ENCODE results near the gene COLEC12. TPM values are rescaled to one million over a fixed set of nuclear protein-coding genes. Genes with fewer than 3 reads are reported as not detected.

COLEC12 gene
- total RNA-seq, 1 experiment from 2014 or later, result not detected

DNA sequence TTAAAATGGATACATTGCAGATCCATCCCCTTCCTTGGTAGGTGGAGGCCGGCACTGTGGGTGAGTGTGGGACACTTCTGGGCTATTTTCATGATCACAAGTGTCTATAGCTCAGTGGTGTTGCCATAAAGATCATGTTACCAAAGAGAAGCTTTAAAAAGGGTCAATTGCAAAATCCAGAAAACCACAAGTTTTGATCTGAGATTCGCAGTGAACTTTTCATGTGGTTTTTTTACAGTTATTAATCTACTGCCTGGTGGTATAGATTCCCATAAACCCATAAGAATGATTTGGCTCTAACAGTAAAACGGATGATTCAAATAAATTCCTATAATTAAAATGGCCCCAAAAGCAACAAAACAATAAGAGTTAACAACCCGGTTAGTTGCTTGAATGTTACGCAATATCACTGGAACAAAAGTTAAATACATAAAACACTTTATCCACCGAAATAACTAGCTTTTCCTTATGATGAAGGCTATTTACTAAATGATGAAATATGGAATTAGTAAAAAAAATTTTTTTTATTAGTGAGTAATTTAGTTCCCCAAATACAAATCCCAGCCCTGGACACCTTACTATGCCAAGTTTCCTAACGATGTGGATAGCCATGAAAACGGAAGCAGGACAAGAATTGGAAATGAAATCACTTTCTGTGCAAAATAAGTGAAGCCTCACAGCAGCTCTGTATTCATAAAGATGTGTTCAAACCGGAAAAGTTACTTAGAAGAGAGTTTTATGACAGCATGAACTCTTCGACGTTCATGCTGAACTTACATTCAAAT lies 137.0 kb downstream of the COLEC12 start:
- DNase-seq (ENCODE audit: low spot score), result no peak

DNA sequence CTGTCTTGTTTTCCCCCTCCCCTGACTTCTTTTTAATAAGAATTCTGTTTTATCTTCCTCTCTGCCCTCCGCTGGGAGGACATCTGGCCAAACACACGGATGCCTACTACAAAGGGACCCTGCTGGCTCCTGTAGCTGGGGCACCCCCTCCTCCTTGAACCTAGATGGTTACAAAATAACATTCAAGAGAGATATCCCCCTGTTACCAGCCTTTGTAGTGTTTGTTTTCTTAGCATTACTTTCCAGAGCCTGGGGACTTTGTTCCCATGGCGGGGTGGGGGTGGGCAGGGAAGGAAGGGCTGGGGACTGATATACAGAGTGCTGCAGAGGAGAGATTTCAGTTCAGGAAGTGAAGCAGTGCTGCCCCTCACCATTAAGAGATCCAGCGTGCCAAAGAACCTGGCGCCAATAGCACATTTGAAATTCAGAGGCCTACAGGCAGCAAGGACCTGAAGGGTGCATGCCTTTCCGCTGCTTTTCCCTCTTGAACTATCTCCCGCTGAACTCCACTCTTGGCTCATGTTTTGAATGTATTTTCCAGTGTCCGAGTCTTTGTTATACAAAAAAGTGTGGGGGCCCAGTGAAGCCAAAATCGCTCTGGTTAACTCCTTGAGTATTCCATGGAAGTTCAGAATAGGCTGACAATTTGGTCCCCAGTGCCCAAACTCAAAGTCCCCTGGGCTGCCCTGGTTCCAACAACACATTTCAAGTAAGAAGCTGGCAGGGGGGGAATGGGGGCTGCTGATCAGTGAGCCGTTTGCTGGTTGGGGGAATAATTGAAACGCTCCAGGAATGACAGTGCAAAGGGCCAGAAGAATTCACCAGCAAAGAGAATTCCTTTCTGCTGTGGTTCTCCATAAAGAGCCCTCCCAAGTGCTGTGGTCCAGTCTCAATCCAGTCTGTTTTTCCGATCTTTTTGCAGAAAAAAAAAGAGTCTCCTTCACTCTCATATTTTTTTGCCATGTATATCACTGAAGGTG lies 137.9 kb downstream of the COLEC12 start:
- DNase-seq (ENCODE audit: low spot score), result no peak

DNA sequence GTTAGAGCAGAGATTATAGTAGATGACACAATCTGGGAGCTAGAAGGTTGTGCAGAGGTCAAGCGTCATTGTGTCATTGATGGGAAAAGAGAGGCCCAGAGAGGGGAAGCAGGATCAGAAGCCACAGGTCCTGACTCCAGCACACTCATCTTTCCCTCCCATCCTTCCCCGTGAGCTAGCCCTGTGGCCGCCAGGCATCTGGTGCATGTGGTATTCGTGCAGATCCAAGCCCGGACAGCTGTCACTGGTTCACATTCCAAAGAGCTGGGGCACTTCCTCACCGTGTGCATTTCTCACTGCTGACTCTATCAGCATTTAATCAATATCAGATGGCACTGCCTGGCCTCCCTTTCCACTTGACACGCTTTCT lies 138.6 kb downstream of the COLEC12 start:
- no peak for DNase-seq (ENCODE audit: low spot score)

DNA sequence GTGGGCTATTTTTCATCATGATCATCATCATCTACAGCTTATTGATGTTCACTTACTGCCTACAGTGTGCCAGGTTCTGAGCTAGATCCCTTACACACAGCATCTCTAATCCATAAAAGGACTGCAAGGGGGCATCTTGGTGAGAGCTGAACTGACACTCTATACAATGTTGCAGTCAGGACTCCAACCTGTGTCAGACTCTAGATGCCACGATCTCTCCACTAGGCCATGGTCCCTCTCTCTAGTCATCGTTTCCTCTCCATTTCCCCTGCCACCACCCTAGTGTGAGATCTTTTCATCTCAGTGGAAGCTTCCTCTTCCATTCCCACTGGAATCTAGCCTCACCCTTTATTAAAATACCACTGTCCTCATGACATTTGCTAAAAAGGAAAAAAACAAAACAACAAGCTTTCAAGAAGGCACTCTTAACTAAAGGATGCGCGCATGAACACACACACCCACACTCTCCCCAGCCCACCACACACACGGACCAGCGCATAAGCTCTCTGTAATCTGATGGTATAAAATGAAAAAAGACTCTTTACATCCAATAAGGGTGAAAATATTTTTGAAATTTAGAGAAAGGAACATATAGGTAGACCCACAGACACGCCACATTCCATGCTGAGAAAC lies 139.3 kb downstream of the COLEC12 start:
- DNase-seq (ENCODE audit: low spot score), result no peak

DNA sequence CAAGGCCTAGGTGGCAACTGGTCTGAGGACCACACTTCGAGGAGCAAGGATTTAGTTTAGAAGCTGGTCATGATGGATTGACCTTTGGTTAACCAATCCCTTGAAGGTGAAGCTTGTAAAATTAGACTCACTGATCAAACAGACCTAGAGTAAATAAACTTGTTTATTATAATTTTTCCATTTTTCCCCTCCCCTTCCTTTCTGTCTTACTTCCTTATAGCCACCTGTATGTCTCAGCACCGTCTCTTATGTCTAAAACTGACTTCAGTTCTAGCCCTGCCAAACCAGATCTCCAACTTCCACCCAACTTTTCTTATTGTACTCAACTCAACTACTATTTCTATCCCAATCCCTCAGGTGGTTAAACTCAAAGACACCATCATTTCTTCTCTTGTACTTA lies 139.8 kb downstream of the COLEC12 start:
- DNase-seq (ENCODE audit: low spot score), result peak; percentile 36

DNA sequence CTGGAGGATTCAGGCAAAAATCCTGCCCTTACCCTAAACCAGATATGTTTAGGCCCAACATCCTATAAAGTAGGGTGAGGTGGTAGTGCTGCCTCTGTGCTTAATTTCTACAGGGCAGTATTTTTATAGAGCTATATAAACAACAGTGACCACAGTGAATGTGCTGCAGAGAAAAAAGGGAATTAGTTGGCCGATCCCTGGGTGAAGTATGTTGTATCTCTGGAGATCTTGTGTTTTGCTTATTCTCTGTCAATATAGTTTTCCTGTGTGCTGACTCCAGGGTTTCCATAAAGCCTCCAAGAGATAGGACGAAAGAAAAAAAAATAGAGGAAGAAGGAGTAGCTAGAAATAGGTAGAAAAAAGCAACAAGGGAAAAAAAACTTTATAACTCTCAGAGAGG lies 143.7 kb downstream of the COLEC12 start:
- no peak for DNase-seq (ENCODE audit: low spot score)

DNA sequence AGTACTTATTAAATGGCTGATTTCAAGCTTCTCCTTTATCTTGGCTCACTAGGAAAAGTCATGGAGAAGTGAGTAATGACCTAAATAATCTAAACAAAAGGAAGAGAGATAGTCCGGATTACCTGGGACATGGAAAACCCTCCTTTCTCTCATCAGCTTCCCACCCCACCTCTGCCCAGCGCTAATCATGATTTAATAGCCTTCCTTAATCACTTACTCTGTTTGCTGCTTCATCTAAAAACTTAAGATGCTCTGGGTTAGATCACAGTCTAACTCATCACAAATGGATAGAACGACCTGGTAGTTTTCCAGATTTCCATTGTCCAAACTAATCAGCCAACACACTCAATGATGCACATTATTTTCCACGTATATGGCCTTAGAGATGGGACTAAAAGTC lies 144.8 kb downstream of the COLEC12 start:
- no peak for DNase-seq (ENCODE audit: low spot score)

DNA sequence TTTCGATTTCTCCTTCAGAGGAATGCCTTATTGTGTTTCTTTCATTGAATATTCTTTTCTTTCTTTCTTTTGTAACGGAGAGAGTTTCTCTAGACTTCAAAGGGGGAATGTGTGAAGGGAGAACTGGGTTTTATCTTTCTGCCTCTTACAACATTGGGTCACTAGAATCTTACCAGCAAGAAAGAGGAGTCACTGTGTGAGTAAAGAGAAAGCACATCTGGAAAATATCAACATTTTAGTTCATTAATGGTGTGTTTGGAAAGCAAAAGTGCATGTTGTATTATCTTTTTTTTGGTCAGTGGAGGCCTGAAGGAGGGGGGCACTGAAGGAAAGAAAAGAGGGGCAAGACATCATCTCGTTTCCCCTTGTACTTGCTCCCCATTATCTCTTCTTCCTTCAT lies 146.0 kb downstream of the COLEC12 start:
- DNase-seq (ENCODE audit: low spot score), result no peak

DNA sequence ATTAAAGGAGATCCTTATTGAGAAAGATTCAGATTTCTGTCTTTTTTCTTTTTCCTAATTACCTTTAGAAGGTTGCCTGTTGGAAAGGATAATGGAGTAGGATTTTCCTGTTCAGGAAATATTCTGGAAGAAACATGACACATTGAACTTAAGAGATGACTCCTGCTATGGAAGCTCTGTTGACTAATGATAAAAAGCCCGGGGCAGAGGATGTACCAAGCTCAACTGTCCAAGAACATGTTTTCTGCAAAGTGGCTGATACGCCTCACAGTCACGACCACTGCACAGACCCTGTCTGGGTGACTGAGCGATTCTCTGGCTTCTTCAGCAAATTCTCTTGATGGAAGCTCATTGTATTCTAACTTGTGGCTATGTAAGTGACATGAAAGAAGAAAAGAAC lies 146.5 kb downstream of the COLEC12 start:
- DNase-seq (ENCODE audit: low spot score), result no peak

DNA sequence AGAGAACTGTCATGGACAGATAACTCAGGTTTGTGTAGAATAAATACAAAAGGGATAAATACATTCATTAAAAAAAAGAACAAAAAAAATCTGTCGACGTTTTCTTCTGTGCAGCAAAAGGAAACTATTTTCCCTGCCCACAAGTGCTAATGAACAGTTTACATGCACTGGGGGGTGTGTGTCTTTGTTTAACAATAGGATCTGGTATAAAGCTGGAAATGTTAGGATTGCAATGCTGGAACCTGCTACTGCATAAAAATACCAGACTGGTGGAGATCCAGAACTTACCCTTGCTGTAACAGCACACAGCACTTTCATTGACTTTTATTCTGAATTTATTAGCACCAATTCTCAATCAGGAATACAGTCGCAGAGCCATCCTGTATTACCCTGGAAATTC lies 148.1 kb downstream of the COLEC12 start:
- no peak for DNase-seq (ENCODE audit: low spot score)

DNA sequence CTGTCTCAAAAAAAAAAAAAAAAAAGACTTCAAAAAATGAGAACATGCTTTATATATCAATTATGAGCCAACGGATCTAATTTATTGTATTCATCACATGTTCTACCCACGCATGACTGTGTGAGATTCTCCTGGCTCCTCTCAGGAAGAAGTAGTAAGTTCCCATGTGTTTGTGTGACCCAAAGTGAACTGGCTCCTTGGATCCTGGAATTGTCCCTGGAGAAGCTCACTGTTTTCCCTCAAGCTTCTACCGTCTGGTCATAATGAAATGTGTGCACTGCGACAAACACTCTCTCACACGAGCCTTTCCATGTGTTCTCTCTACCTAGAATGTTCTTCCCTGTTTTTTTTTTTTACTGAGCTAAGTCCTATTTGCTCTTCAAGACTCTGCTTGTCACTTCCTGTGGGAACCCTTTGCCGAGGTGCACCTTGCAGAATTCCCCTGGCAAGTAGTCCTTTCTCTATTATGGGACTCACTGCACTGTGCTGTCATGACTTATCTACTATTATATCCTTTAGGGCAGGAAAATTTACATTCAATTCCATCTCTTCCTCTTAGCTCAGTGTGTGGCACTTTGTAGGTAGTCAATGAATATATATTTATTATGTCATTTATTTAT lies 149.4 kb downstream of the COLEC12 start:
- DNase-seq (ENCODE audit: low spot score), result no peak

DNA sequence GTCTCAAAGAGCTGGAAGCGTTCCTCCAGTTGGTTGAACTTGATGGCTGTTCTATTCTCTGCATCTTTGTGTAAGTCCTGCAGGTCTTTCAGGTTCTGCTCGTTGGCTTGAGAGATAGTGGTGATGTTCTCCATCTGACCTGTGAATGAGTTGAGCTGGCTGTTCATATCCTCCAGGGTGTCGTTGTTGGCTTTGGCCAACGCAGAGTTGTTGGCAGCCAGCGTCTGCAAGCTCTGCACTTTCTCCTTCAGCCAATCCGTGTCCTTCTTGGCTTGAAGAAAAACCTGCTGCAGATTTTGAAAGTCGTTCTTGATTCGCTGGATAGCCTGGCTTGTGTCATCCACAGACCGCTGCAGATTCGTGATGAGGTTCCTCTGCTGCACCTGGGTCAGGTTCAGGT lies 153.9 kb downstream of the COLEC12 start:
- DNase-seq (ENCODE audit: low spot score), result no peak

DNA sequence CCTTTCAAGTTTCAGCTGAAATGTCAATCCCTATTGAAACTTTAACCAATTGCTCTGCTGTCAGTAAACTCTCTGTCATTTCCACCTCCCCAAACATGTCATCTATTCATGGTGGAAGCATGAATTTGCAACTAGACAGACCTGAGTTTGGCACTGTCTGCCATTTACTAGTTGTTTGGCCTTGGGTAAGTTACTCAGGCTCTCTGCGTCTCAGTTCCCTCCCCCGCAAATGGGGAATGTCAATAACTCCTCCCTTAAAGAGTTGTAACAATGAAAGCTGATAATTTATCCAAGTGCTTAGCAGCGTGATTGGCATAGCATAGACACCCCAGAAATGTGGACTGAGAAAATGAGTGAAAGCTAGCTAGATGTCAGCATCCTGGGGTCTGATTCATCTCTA lies 159.4 kb downstream of the COLEC12 start:
- DNase-seq (ENCODE audit: low spot score), result no peak

DNA sequence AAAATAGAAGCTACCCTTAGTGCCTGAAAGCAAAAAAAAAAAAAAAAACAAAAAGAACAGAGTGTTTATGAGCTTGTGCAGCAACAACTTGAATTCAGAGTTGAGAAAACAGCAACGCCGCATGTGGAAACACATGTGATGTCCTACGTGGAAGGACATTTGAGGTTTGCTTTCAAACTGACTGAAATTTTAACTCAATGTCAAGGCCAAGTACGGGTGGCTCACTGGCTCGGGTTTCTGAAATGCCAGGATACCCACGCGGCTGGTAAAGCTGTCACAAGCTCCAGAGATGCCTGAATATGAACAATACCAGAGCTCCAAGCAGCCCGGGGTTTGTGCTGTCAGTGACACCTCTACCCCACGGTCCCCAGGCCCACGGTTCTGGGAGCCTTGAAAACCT lies 160.5 kb downstream of the COLEC12 start:
- DNase-seq (ENCODE audit: low spot score), result no peak

DNA sequence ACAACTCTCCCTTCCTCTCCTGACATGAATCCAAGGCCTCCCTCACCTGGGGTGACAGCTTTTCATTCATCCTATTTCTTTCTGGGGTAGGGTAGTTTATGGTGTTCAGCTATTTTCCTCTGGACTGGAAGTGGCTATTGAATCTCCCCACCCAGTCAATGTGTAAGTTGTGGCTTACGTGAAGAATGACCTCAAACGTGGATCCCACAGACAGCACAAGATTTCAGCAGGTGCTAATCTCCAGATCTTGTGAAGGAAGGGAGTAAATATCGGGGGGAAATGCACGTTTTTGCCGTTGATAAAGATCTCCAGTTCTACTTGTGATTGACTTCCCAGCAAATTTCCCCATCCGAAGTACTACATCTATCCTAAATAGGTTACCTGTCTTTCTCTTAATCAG lies 161.3 kb downstream of the COLEC12 start:
- no peak for DNase-seq (ENCODE audit: low spot score)

DNA sequence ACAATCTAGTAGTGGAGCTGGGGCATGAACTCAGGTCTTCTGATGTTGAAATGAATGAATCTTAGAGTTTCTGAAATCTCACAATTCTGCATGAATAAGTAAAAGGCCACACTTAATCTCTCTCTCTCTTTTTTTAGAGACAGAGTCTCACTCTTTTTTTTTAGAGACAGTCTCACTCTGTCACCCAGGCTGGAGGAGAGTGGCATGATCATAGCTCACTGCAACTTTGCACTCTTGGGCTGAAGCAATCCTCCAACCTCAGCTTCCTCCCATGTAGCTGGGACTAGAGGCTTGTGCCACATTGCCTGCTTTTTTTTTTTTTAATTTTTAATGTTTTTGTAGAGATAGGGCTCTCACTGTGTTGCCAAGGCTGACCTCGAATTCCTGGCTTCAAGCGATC lies 163.8 kb downstream of the COLEC12 start:
- no peak for DNase-seq (ENCODE audit: low spot score)

DNA sequence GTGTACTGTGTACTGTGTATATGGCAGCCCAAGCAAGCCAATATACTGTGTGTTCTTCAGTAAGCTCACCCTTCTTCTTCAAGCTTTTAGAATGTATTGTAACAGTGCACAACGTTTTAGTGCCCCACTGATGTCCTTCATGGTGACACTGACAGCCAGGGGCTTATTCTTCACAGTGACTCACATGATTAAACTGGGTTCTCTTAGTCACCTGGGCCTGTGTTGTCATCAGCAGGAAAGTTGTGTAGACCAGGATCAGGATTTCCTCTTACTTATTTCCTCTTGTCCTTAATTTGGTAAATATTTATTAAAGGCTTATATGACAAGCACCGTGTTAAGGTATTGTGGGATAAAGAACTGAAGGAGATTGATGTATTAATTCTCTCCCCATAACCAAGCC lies 164.8 kb downstream of the COLEC12 start:
- no peak for DNase-seq (ENCODE audit: low spot score)

DNA sequence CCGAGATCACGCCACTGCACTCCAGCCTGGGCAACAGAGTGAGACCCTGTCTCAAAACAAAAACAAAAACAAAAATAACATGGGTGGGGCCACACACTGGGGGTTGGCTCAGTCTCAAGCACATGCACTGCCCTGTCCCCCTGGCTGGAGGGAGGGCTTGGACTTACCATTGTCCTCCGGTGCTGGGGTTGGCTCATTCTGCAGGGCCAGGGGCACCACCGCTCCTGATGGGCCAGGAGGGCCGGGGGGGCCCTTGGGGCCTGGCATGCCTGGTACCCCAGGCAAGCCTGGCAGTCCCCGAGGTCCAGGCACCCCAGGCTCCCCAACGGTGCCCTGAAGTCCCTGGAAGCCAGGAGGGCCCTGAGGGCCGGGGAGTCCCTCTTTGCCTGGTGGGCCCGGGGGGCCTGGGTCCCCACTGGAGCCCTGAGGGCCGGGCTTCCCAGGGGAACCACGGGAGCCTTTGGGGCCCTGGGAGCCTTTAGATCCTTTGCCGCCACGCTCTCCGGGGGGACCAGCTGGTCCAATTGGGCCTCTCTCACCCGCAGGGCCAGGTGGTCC lies 165.8 kb downstream of the COLEC12 start:
- DNase-seq (ENCODE audit: low spot score), result no peak

DNA sequence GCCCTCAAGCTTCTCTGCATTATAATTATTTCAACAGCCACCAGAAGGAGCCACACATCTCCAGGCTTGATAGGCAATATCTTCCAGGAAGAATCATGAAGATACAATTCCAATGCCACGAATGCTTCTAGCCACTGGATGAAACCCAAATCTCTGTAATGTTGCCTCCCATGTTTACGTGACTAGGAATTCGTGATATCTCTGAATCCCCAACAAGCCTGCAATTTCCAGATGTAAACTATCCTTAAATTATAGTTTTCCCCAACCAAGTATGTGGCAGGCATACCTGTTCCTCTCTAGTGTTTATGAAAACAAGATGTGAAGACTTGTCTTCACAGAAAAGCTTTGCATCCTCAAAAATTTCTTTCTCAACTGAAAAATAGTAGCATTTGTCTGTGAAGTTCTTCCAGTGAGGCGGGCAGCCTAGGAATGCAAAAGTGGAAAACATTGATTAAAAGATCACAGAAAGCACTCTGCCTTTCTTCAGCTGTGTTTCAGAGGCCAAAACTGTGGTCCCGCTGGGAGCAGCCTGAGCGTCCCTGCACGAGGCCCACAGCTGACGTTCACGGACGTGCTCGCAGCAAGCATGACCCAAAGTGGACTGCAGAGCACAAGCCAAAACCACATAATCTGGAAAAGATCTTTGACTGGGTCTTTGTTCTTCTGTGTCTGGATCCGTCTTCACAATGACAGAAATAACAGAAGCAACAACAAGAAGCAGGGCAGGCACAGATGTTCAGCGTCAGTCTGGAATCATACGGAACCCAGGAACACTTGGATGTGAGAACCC lies 167.6 kb downstream of the COLEC12 start:
- DNase-seq (ENCODE audit: low spot score), result no peak

DNA sequence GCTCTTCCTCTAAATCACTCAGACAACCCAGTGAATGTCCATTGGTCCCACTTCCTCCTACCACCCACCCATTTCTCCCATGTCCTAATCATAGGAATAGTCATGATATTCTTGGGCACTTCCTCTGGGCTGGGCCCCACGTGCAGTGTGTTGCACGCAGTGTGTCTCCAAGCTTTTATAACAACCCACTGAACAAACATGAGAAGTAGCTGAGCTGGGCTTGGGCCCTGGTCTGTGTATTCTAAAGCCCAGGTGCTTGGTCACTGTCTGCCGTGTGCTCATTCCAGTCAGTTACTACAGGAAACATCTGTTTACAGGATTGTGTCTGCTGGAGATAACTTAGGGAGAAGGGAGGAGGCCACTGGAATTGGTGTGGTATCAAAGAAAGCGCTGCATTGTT lies 168.5 kb downstream of the COLEC12 start:
- no peak for DNase-seq (ENCODE audit: low spot score)

All from HT-29 (cell line).